Right ventricle myocardium superior (tissue), 1 donor: ENCODE data around the gene GPR152. TPM values are rescaled to one million over a fixed set of nuclear protein-coding genes. Genes with fewer than 3 reads are reported as not detected.
"Not testable (repeated sequence)": the region's sequence is repeated elsewhere in the genome, so short reads cannot be mapped to it uniquely, and the experiment has no call there.

Experiments
- ATAC-seq: fragments of 200-7000 bp; cut with Tn5 transposase; one replicate; pipeline ENCODE4 v1.9.1; 2020; ENCODE audit warnings: mild to moderate bottlenecking; ENCODE audit not compliant: poor library complexity
- DNase-seq: peaks from one replicate; pipeline ENCODE4 v3.0.0-alpha.2; 2020
- intact Hi-C: fragments of 100-400 bp; cut with DNase I; formaldehyde crosslinking; loops from one replicate; pipeline ENCODE4 v1.11.2; 2022
- total RNA-seq: library from RNA; stranded (reverse); fragmentation: NEBNext Ultra II Directional; extraction: Animal tissue kit (Norgen Biotek cat#: 25700); gene quantifications from one replicate; pipeline ENCODE4 v1.2.1, GENCODE V29; 2021
- donor health status: DM: no; HTN: yes; CAD: no; lungs with severe emphysema.

GPR152 gene
- total RNA-seq, 1 donor from 2014 or later: not detected

DNA sequence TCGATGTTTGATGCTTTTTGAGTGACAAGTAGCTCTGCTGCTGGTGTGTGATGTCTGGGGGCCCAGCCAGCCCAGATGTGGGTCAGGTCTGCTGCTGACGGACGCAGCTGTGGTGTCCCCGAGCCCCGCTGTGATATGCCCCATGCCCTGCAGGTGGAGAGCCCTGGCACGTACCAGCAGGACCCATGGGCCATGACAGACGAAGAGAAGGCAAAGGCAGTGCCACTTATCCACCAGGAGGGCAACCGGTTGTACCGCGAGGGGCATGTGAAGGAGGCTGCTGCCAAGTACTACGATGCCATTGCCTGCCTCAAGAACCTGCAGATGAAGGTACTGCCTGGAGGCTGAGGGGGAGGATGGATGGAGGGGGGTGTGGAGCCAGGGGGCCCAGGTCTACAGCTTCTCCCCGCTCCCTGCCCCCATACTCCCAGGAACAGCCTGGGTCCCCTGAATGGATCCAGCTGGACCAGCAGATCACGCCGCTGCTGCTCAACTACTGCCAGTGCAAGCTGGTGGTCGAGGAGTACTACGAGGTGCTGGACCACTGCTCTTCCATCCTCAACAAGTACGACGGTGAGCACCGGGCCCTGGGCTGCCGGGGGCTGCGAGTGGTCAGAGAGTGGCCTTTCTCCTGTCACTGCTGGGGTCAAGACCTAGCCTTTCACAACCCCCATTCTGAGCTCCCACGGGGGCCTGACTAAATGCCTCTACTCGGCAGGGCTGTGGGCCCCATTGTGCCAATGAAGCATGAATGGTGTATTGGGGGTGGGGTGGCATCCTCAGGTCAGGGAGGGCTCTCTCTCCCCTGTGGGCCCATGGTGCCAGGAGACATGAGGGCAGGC is 37.6 kb upstream of the GPR152 start:
- ATAC-seq (no peak), DNase-seq (no peak)
- intact Hi-C loops: no loop called here

DNA sequence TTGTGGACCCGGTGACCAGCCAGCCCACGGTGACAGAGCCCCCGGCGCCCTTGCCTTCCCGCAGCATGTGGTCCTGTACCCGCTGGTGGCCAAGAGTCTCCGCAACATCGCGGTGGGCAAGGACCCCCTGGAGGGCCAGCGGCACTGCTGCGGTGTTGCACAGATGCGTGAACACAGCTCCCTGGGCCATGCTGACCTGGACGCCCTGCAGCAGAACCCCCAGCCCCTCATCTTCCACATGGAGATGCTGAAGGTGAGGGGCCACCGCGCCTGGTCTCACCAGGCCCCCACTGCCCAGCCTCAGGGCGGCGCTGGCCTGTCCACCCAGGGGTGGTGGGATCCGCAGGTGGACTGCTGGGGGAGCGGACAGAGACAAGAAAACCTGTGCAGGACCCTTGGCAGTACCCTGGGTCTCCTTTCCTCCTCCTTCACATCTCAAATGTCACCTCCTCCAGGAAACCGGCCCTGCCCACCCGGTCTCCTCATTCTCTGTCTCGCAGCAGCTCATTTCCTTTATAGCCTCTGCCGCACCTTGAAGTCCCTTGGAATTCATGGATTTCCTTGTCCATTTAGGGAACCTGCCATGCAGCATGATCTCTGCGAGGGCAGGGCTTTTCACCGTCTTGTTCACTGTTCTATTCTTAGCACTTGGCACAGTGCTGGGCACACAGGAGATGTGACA is 36.8 kb upstream of the GPR152 start:
- ATAC-seq (no peak), DNase-seq (no peak)
- intact Hi-C loops: no loop called here

DNA sequence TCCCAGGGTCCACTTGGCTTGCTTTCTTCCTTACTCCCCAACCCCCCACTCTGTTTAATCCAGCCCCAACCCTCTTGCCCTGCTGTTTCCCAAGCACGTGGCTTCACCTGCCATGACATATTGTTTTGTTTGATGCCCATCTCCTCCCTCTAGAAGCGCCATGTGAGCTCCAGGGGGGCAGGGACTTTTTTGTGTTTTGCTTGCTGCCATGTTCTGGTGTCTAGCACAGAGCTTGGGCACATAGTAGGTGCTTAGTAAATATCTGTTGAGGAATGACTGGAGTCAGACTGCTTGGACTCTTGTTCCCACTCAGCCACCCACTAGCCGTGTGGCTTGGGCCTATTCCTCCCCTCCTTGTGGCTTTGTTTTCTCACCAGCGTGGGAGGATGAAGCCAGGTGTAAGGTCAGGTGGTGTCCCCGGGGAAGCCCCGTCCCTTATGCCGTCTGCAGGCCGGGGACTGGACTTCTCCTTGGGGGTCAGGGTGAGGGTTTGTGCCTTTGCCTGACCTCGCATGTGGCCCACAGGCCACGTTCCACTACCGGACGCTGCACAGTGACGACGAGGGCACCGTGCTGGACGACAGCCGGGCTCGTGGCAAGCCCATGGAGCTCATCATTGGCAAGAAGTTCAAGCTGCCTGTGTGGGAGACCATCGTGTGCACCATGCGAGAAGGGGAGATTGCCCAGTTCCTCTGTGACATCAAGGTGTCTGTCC is 34.1 kb upstream of the GPR152 start:
- ATAC-seq (no peak), DNase-seq (no peak)
- intact Hi-C loops: no loop called here

DNA sequence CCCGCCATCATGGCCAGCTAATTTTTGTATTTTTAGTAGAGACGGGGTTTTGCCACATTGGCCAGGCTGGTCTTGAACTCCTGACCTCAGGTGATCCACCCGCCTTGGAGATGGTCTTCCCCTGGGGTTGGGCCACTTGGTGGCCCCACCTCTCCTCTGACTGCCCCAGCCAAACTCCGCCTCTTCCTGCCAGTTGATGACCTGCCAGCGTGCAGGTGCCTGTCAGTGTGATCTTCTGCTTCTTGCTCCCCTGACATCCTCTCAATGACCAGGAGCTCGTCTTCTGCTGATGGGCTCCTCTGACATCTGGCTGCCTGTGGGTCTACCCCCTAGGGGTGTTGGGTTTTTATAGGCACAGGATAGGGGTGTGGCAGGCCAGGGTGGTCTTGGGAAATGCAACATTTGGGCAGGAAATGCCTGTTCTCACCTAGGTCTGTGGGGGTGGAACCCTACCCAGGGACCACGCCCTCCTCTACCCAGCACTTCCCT is 33.4 kb upstream of the GPR152 start:
- ATAC-seq: not testable (repeated sequence)

DNA sequence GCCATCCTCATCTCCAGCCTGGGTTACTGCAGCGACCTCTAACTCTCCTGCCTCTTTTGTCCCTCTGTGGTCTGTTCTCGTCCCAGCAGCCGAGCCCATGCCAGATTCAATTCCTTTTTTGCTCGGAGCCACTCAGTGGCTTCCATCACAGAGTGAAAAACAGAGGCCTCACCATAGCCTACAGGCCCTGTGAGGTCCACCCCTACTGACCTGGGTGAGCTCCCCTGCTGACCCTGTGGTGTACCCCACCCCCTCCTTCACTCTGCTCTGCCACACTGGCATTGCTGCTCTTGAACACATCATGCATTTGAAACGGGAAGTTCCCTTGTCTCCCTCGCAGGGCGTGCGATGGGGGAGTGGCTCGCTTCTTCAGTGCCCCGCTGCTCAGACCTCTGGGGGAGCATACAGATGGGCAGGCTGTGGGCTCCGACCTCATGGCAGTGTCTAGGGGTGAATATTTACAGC is 32.4 kb upstream of the GPR152 start:
- no peak for ATAC-seq
- intact Hi-C loops: no loop called here
- DNase-seq: peak; percentile 49

More for the DNA sequence above, 33.4 kb upstream of the GPR152 start:
- intact Hi-C loops, DNase-seq: not testable (repeated sequence)

DNA sequence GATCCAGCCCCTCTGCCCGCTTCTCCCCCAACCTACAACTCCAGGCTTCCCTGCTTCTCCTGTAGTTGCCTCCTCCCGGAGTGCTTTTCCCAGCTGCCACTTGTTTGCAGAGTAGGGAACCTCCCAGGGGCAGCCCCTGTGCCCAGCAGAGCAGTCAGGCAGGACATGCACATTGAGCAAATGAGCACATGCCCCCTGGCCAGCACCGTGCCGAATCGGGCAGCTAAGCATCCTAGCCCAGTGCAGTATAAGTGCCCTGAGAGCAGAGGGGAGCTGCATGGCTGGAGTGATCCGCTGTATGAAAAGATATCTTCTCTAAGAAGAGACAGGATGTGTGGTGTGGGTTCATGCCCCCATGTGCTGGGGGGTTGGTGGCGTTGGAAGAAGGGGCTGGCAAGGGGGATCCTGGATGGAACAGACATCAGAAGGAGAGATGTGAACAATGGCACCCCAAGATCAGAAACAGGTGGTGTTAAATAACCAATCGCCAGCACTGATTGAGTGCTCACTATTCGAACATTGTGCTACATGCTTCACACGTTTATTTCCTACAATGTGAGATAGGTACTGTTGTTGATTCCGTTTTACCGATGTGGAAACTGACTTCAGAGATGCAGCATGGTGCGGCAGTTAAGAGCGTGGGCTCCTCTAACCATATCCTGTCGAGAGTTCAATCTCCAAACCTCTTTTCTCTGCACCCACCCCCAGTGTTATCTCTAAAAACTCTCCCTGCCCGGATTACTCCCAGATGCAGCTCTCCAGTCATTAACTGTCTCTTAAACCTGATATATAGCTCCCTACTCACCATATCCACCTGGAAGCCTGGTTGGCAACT is 31.5 kb upstream of the GPR152 start:
- ATAC-seq (no peak), DNase-seq (no peak)
- intact Hi-C loops: no loop called here

GRCh38 chr11:67482827-67483798 is 30.6 kb upstream of the GPR152 start, which contains the start of gene AIP:
Gene AIP (plus strand): TSS chr11:67483026. CDS start chr11:67483159, 133 bp downstream.
- DNase-seq (peak; percentile 98), ATAC-seq (peak; percentile 99)
- intact Hi-C loops: no loop called here

DNA sequence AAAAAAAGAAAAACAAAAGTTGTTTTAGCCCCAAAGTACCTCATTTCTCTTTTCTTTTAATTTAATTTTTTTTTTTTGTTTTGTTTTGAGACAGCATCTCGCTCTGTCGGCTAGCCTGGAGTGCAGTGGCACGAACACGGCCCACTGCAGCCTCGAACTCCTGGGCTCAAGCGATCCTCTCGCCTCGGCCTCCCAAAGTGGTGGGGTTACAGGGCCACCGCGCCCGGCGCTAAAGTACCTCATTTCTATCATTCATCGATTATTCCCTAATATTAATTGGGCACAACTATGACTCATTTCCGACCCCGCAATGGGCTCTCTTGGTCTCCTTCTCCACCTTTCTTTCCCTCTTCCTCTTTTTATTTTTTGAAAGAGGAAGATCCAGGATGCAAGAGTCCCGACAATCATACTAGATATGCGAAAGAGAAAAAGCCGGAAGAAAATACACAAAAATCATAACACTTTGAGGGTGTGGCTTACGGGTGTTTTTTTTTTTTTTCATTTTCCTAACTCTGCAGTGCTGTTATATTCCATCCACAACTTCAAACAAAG is 29.8 kb upstream of the GPR152 start:
- intact Hi-C loops: no loop called here
- ATAC-seq: no peak

DNA sequence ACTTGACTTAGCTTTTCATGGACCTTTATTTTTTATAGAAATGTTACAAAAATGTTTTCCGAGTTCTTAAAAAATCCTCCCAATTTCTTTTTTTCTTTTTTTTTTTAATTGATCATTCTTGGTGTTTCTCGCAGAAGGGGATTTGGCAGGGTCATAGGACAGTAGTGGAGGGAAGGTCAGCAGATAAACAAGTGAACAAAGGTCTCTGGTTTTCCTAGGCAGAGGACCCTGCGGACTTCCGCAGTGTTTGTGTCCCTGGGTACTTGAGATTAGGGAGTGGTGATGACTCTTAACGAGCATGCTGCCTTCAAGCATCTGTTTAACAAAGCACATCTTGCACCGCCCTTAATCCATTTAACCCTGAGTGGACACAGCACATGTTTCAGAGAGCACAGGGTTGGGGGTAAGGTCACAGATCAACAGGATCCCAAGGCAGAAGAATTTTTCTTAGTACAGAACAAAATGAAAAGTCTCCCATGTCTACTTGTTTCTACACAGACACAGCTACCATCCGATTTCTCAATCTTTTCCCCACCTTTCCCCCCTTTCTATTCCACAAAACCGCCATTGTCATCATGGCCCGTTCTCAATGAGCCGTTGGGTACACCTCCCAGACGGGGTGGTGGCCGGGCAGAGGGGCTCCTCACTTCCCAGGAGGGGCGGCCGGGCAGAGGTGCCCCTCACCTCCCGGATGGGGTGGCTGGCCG is 25.0 kb upstream of the GPR152 start:
- ATAC-seq, intact Hi-C loops, DNase-seq: not testable (repeated sequence)

More for the DNA sequence above, 29.8 kb upstream of the GPR152 start:
- no peak for DNase-seq

DNA sequence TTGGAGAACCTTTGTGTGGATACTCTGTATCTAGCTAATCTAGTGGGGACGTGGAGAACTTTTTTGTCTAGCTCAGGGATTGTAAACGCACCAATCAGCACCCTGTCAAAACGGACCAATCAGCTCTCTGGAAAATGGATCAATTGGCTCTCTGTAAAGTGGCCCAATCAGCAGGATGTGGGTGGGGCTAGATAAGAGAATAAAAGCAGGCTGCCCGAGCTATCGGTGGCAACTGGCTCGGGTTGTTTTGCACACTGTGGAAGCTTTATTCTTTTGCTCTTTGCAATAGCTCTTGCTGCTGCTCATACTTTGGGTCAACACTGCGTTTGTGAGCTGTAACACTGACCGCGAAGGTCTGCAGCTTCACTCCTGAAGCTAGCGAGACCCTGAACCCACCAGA is 24.2 kb upstream of the GPR152 start:
- ATAC-seq, intact Hi-C loops, DNase-seq: not testable (repeated sequence)

GRCh38 chr11:67472882-67473281 is 20.4 kb upstream of the GPR152 start:
- intact Hi-C loops: no loop called here
- ATAC-seq: no peak
- no peak for DNase-seq

DNA sequence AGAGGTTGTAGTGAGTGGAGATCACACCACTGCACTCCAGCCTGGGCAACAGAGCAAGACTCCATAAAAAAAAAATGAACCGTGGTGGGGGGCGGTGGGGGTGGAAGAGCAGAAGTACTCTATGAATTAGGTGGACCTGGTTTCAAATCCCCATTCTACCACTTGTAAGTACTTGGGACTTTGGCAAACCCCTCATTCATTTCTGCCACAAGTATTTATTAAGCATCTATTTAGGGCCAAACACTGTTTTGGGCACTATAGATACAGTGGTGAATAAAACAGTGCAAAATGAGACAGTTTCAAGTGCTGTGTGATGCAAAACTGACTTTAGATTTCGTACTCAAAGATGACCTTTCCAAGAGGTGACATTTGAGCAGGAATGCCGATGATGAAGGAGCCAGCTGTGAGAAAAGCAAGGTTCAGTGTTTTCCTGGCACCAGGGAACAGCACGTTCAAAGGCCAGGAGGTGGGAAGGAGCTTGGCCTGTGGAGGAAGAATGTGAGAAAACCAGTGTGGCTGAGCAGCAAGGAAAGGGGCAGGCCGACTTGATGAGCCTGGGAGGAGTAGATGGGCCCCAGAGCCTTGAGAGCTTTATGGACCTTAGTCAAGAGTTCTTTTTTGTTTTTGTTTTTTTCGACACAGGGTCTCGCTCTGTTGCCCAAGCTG is 17.9 kb upstream of the GPR152 start:
- intact Hi-C loops: no loop called here
- ATAC-seq: no peak
- DNase-seq: no peak

DNA sequence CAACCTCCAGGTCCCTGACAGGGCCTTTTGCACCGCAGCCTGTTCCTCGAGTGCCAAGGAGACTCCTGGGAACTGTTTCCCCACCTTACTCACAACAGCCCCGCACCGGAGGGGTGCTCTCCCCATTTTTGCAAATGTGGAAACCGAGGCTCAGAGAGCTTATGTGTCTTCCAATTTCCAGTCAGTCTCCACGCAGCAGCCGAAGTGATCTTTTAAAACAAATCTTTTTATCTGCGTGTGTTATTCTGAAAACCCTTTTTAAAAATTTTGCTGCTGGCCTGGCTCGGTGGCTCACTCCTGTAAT is 16.9 kb upstream of the GPR152 start:
- intact Hi-C loops: loop anchor here (2.0 to 5.0 kb wide), 2 partner anchors 38 to 69 kb away; partner anchors contain the start of genes CDK2AP2, PITPNM1 and PPP1CA
- DNase-seq (peak; percentile 34), ATAC-seq (no peak)

GRCh38 chr11:67468759-67469507 is 16.4 kb upstream of the GPR152 start, which contains the start of gene TMEM134:
Gene TMEM134 (minus strand): TSS chr11:67469251. CDS start chr11:67469192, 59 bp downstream.
- ATAC-seq (peak; percentile 95), DNase-seq (peak; percentile 97)
- intact Hi-C loops: loop anchor here (2.0 to 5.0 kb wide), 2 partner anchors 38 to 68 kb away; partner anchors contain the start of genes CDK2AP2, PITPNM1 and PPP1CA

DNA sequence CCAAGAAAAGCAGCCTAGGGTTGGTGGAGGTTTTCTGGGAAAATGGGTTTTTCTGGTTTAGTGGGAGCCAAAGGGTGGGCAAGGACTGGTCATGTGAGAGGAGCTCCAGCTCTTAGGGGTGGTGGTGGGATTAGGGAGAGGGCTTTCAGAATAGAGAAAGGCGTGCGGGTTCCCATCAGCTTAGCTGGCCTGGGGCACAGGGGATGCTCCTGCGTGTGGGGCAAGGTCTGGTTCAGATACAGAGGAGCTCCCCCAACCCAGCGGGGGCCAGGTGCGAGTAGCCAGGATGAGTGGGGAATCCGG is 15.9 kb upstream of the GPR152 start:
- ATAC-seq: no peak
- intact Hi-C loops: loop anchor here (2.0 to 5.0 kb wide), 2 partner anchors 39 to 68 kb away; partner anchors contain the start of genes CDK2AP2, PITPNM1 and PPP1CA

More for the DNA sequence above, 15.9 kb upstream of the GPR152 start:
- no peak for DNase-seq
